Measurements from ENCODE around the gene PPP3CA.

DNA sequence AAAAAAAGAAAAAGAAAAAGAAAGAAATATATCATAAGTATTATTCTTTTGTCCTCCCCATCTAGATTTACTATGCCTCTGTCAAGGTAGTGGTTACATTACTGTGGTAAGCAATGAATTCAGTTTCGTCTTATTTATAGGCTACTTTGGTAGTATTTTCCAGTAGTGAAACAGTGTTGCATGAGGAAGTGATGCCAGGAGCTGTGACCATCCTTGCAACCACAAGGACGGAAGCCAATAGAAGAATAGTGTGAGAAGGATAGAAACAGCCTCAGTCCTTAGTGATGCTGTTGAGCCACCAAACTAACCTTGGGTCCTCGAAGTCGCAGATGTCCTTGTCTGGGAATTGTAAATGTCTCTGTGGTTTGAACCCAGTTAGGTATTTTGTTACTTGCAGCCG lies 328.5 kb downstream of the PPP3CA start:
- TF ChIP-seq, protein P1, sequence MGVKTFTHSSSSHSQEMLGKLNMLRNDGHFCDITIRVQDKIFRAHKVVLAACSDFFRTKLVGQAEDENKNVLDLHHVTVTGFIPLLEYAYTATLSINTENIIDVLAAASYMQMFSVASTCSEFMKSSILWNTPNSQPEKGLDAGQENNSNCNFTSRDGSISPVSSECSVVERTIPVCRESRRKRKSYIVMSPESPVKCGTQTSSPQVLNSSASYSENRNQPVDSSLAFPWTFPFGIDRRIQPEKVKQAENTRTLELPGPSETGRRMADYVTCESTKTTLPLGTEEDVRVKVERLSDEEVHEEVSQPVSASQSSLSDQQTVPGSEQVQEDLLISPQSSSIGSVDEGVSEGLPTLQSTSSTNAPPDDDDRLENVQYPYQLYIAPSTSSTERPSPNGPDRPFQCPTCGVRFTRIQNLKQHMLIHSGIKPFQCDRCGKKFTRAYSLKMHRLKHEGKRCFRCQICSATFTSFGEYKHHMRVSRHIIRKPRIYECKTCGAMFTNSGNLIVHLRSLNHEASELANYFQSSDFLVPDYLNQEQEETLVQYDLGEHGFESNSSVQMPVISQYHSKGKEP (CRISPR knock-in tag; IDR thresholded peaks at IDR 0.05): no peak
- TF ChIP-seq RARA (CRISPR knock-in tag; IDR thresholded peaks at IDR 0.05): no peak
- no peak for TF ChIP-seq ZSCAN30 (CRISPR knock-in tag; IDR thresholded peaks at IDR 0.05)
- no peak for TF ChIP-seq ZNF232 (CRISPR knock-in tag; IDR thresholded peaks at IDR 0.05; ENCODE audit: borderline replicate concordance)
- TF ChIP-seq, protein P2, sequence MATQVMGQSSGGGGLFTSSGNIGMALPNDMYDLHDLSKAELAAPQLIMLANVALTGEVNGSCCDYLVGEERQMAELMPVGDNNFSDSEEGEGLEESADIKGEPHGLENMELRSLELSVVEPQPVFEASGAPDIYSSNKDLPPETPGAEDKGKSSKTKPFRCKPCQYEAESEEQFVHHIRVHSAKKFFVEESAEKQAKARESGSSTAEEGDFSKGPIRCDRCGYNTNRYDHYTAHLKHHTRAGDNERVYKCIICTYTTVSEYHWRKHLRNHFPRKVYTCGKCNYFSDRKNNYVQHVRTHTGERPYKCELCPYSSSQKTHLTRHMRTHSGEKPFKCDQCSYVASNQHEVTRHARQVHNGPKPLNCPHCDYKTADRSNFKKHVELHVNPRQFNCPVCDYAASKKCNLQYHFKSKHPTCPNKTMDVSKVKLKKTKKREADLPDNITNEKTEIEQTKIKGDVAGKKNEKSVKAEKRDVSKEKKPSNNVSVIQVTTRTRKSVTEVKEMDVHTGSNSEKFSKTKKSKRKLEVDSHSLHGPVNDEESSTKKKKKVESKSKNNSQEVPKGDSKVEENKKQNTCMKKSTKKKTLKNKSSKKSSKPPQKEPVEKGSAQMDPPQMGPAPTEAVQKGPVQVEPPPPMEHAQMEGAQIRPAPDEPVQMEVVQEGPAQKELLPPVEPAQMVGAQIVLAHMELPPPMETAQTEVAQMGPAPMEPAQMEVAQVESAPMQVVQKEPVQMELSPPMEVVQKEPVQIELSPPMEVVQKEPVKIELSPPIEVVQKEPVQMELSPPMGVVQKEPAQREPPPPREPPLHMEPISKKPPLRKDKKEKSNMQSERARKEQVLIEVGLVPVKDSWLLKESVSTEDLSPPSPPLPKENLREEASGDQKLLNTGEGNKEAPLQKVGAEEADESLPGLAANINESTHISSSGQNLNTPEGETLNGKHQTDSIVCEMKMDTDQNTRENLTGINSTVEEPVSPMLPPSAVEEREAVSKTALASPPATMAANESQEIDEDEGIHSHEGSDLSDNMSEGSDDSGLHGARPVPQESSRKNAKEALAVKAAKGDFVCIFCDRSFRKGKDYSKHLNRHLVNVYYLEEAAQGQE (IDR thresholded peaks at IDR 0.05; ENCODE audit: borderline replicate concordance in 1 of 2, low read depth in 1 of 2, low read length in 2 of 2): no peak
